HEK293T (cell line): ENCODE data around the gene FXYD7.

Source experiments
- BHLHE40 ChIP-seq: fragments of 450-650 bp; IDR thresholded peaks from 2 replicates; pipeline ENCODE4 v1.6.1; 2016; ENCODE audit warnings: mild to moderate bottlenecking, moderate library complexity, borderline replicate concordance
- ELF4 ChIP-seq: fragments of 450-650 bp; IDR thresholded peaks from 2 replicates; pipeline ENCODE4 v1.6.1; 2017; ENCODE audit warnings: antibody characterized with exemption
- FOXA1 ChIP-seq: fragments of 450-650 bp; IDR thresholded peaks from 2 replicates; pipeline ENCODE4 v1.6.1; 2016; ENCODE audit warnings: mild to moderate bottlenecking
- FOXK2 ChIP-seq: fragments of 450-650 bp; IDR thresholded peaks from 2 replicates; pipeline ENCODE4 v1.6.1; 2016; ENCODE audit warnings: mild to moderate bottlenecking
- FOXM1 ChIP-seq: fragments of 450-650 bp; IDR thresholded peaks from 2 replicates; pipeline ENCODE4 v1.6.1; 2017; ENCODE audit warnings: mild to moderate bottlenecking, borderline replicate concordance
- L3MBTL2 ChIP-seq: fragments of 450-650 bp; conservative IDR thresholded peaks from 2 replicates; pipeline ENCODE4 v1.6.1; 2016; ENCODE audit warnings: mild to moderate bottlenecking
- LEF1 ChIP-seq: fragments of 450-650 bp; IDR thresholded peaks from 2 replicates; pipeline ENCODE4 v1.6.1; 2017; ENCODE audit warnings: mild to moderate bottlenecking, borderline replicate concordance
- NFRKB ChIP-seq: fragments of 450-650 bp; IDR thresholded peaks from 2 replicates; pipeline ENCODE4 v1.6.1; 2016; ENCODE audit warnings: mild to moderate bottlenecking, moderate library complexity
- PKNOX1 ChIP-seq: fragments of 450-650 bp; IDR thresholded peaks from 2 replicates; pipeline ENCODE4 v1.6.1; 2016
- SP1 ChIP-seq: fragments of 450-650 bp; IDR thresholded peaks from 2 replicates; pipeline ENCODE4 v1.6.1; 2017
- SUZ12 ChIP-seq: fragments of 450-650 bp; IDR thresholded peaks from 2 replicates; pipeline ENCODE4 v1.6.1; 2016; ENCODE audit warnings: mild to moderate bottlenecking
- TARDBP ChIP-seq: fragments of 450-650 bp; IDR thresholded peaks from 2 replicates; pipeline ENCODE4 v1.6.1; 2016

- TF ChIP-seq L3MBTL2: no peak
- TF ChIP-seq BHLHE40: no peak
- no peak for TF ChIP-seq LEF1
- TF ChIP-seq SP1: no peak
- no peak for TF ChIP-seq FOXM1
- no peak for TF ChIP-seq TARDBP
- no peak for TF ChIP-seq FOXK2
- no peak for TF ChIP-seq ELF4
- no peak for TF ChIP-seq SUZ12
- no peak for TF ChIP-seq NFRKB
- no peak for TF ChIP-seq PKNOX1
- TF ChIP-seq FOXA1: no peak
Observed at GRCh38 chr19:35179830-35180229, 36.8 kb downstream of the FXYD7 start.
